Astrocyte of the cerebellum (primary cell): ENCODE measurements around the gene AP2A1.
"Not testable (repeated sequence)": the region's sequence is repeated elsewhere in the genome, so short reads cannot be mapped to it uniquely, and the experiment has no call there.

Experiments used
- DNase-seq: peaks from one replicate; pipeline ENCODE4 v3.0.0-alpha.2; 2011; ENCODE audit warnings: low read depth
- H3K4me3 ChIP-seq: 2 replicates; pipeline ENCODE4 v1.5.1; 2011; ENCODE audit warnings: mild to moderate bottlenecking, low read depth, low read length, moderate library complexity
- CTCF ChIP-seq: IDR thresholded peaks from 2 replicates; pipeline ENCODE4 v1.5.1; 2012; ENCODE audit warnings: low read length, low read depth, moderate library complexity, mild to moderate bottlenecking; ENCODE audit errors: missing control alignments
- in situ Hi-C: cut with HindIII; loops from 2 replicates; pipeline ENCODE4 v1.10.0; 2017; ENCODE audit warnings: low sequenced_read_pairs

AP2A1 gene

GRCh38 chr19:49766930-49767299, at the start of gene AP2A1:
TSS of gene AP2A1 (plus strand) at chr19:49767001. CDS start at chr19:49767134, 133 bp downstream.
- no peak for TF ChIP-seq CTCF
- in situ Hi-C loops: no loop called here
- no peak for DNase-seq
- peak within 1 kb of the TSS; percentile 91 for H3K4me3 ChIP-seq

DNA sequence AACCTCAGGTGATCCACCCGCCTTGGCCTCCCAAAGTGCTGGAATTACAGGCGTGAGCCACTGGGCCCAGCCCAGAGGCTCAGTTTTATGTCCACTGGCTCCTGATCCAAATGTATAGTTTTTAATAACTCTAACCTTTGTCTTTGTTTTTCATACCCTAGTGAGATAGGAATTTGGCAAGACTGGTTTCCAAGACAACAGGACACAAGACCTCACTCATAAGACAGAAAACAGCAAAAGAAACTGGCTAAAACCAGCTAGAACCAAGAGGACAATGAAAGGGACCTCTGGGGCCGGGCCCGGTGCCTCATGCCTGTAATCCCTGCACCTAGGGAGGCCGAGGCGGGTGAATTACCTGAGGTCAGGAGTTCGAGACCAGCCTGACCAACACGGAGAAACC, 48.3 kb upstream of the AP2A1 start:
- in situ Hi-C loops: no loop called here
- H3K4me3 ChIP-seq: no peak overlapping the region
- peak; percentile 61 for DNase-seq
- TF ChIP-seq CTCF: no peak

GRCh38 chr19:49718991-49719390, 47.8 kb upstream of the AP2A1 start:
- no peak for DNase-seq
- H3K4me3 ChIP-seq: no peak overlapping the region
- TF ChIP-seq CTCF: no peak
- in situ Hi-C loops: no loop called here

- DNase-seq, in situ Hi-C loops, H3K4me3 ChIP-seq: not testable (repeated sequence)
These were observed 47.4 kb upstream of the AP2A1 start for GRCh38 chr19:49719420-49719819.

GRCh38 chr19:49727217-49728030, 39.4 kb upstream of the AP2A1 start:
- no peak for DNase-seq
- in situ Hi-C loops: no loop called here
- H3K4me3 ChIP-seq: no peak overlapping the region
- TF ChIP-seq CTCF: no peak

DNA sequence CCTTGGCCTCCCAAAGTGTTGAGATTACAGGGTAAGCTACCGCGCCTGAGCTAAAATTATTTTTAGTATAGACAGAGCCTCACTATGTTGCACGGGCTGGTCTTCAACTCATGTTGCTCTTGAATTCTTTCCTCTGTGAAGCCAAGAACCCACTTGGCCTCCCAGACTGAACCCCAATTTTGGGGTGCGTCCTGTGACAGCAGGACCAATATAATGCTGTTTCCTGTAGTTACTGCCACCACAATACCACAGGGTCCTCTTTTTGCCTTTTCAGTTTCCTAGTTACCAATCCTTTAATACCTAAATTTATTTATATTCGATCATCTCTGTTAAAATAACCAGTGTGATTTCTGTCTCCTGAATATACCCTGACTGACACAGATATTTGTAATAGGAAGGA, 36.6 kb upstream of the AP2A1 start:
- no peak overlapping the region for H3K4me3 ChIP-seq
- TF ChIP-seq CTCF: no peak
- in situ Hi-C loops: no loop called here
- DNase-seq: no peak

- no peak for TF ChIP-seq CTCF
- no peak for DNase-seq
- H3K4me3 ChIP-seq: no peak overlapping the region
- in situ Hi-C loops: no loop called here
These were observed 28.5 kb upstream of the AP2A1 start for GRCh38 chr19:49738268-49738667.
